PC-3 (cell line): ENCODE measurements around the gene NAV2.

Experiments used
- CTCF ChIP-seq: fragments of 300-600 bp; sonication (generic); conservative IDR thresholded peaks from 2 replicates; pipeline ENCODE4 v1.5.1; 2017; ENCODE audit warnings: antibody characterized with exemption, low read depth, mild to moderate bottlenecking, low read length
- EZH2phosphoT487 ChIP-seq: fragments of 300-600 bp; sonication (generic); IDR thresholded peaks from 2 replicates; pipeline ENCODE4 v1.6.1; 2018; ENCODE audit warnings: mild to moderate bottlenecking, antibody characterized with exemption, low read length, borderline replicate concordance

- TF ChIP-seq CTCF = no peak
- TF ChIP-seq EZH2phosphoT487 = no peak
Observed at GRCh38 chr11:19768815-19769214, 56.2 kb downstream of the NAV2 start.
